ENCODE data around the gene EFCAB12.
A peak's percentile ranks its signal among the peaks of the same experiment; 100 is the strongest.
"Not testable (repeated sequence)": the region's sequence is repeated elsewhere in the genome, so short reads cannot be mapped to it uniquely, and the experiment has no call there.

EFCAB12 gene

DNA sequence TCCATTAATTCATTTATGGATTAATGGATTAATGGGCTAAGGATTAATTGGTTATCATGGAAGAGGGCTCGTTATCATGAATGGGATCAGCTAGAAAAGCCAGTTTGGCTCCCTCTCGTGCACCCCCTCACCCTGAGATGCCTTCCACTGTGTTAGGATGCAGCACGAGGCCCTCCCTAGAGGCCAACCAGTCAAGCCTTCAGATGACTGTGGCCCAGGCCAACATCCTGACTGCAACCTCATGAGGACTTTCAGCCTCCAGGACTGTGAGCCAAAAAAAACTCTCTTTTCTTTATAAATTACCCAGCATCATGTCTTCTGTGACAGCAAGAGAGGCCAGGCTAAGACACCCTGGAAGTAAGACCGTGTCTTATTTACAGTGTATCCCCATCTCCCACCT, 9.0 kb downstream of the EFCAB12 start:
- no peak for DNase-seq (ENCODE audit: low read depth)

DNA sequence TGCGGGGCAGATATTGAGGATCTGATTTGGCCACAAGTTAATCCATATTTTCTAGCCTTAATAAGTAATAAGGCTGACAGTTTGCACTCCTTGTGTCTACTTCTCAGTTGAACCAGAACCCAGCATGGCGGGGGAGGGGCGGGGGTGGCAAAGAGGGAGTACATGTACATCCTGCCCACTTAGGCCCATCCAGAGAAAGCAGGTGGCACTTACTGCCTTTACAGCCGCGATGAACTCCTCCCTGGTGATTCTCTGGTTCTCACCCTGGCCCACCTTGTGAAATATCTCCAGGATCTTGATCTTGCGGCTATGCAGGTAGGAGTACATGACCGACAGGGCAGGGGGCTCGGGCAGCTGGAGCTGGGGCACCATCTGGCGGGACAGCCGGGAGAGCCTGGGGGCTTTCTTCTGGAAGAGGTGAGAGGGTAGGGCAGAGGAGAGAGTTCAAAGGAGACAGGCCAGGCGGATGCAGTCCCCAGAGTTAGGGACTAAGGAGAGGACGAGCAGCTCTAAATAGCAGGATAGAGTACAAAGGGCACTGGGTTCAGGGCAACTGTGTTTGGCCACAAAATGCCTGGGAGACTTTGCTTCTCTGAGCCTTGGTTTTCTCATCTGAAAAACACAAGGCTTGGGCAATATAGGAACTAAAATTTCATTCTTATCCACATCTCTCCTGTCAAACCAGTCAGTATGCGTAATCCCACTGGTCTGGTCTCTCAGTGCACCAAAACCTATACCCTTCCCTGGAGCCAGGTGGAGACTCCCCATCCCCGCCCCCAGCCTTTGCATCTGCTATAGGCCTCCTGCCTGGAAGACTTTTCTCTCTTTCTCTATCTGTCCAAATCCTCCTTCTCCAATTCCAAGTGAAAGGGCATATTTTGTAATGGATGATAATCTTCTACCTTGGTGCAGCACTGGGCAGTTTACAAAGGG, 10.1 kb downstream of the EFCAB12 start:
- DNase-seq (ENCODE audit: low read depth): no peak

- DNase-seq (ENCODE audit: low read depth): no peak
These were observed 11.1 kb downstream of the EFCAB12 start for GRCh38 chr3:129417326-129417725.

GRCh38 chr3:129416415-129416814, 12.0 kb downstream of the EFCAB12 start:
- no peak for DNase-seq (ENCODE audit: low read depth)

- no peak for DNase-seq (ENCODE audit: low read depth)
These were observed 12.6 kb downstream of the EFCAB12 start for GRCh38 chr3:129415830-129416229.

GRCh38 chr3:129415378-129415777, 13.1 kb downstream of the EFCAB12 start:
- DNase-seq (ENCODE audit: low read depth): no peak

DNA sequence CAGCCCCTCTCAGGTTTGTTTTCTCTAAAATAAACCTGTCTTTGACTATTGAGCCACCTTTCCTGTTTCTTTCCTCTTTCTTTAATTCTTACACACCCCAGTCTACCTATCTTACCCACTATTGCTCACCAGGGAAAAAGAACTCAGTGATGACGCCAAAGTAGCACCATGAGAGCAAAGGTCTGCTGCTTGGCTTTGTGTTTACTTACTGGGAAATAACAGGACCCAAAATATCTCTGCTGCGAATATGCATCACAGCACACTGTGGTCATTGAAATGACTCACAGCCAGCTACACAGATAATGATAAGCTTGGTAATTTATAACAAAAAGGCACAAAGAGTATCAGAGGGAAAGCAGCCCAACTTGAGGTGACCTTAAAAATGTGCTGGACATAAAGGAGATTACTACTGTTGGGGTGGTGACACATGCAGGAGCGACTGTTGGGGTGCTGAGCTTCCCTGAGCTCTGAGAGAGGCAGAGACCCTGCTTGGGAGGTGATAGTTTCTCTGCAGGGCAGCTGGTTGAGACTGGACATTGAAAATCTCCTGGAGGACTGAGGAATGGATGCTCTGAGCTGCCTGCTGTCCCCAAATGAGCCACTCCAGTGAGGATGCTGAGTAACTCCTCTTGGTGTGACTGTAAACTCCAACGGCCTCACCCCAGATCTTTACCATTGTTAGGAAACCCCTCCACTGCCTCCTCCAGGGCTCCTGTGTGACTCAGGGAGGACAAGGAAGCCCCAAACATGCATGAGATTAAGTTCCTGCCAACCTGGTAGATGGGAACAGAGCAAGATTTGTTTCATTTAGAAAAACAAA, 14.5 kb downstream of the EFCAB12 start:
- peak; percentile 72 for DNase-seq (ENCODE audit: low read depth)

DNA sequence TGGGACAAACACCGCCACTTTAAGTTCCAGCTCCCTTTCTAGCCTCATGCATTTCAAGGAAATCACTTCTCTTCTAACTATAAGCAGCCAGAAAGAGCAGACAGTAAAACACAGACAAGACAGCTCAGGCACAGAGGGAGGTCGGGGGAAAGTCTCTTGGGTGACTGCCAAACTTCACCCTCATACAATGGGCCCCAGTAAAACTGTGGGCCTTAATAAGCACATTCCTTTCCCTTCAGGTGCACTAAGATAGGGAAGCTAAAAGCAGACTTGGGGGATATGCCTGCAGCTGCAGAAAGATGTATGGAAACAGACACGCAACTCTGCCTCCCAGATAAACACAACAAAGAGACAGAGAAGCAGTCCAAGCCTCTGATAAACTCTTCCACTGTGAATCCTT, 15.2 kb downstream of the EFCAB12 start:
- DNase-seq (ENCODE audit: low read depth): not testable (repeated sequence)

- no peak for DNase-seq (ENCODE audit: low read depth)
These were observed 15.8 kb downstream of the EFCAB12 start for GRCh38 chr3:129412542-129413198.

DNA sequence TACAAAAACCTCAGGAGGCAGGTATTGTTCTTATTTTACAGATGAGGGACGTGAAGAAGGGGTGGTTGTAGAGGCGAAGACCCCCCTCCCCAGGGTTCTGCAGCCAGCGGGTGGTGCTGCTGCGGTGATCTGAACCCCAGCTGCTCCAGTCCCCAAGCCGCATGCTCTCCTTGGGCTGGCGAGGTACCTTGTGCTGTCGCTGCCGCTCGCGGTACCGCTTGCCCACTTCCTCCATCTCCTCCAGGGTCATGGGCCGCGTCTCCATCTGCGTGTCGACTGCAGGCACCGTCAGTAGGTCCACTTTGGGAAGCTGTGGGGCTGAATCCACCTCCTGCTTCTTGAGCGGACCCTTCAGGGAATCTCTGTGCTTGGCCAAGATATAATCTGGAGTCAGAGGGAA, 17.5 kb downstream of the EFCAB12 start:
- no peak for DNase-seq (ENCODE audit: low read depth)

- DNase-seq (ENCODE audit: low read depth): no peak
These were observed 18.9 kb downstream of the EFCAB12 start for GRCh38 chr3:129409541-129409940.

GRCh38 chr3:129404610-129405009, 23.8 kb downstream of the EFCAB12 start:
- DNase-seq (ENCODE audit: low read depth): no peak

- DNase-seq (ENCODE audit: low read depth): no peak
These were observed 24.3 kb downstream of the EFCAB12 start for GRCh38 chr3:129404130-129404529.

DNA sequence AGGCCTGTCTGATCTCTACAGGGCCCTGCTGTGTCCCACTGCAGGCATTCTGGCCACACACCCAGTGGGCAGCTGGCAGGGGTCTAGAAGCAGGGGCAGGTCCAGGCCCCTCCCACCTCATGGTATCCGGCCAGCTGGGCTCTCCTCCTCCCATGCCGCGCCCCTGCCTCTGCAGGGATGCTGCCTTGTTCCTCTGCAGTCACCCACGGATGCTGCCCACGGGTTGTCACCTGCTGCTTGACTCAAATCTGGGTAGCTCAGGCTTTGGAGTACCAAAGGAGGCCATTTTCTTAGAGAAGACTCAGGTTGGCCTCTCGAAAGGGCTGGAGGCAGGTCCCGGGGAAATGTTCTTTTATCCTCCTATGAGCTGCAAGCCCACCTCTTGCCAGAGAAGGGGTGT, 25.0 kb downstream of the EFCAB12 start:
- no peak for DNase-seq (ENCODE audit: low read depth)

- no peak for DNase-seq (ENCODE audit: low read depth)
These were observed 25.8 kb downstream of the EFCAB12 start for GRCh38 chr3:129402616-129403015.

- DNase-seq (ENCODE audit: low read depth): no peak
These were observed 26.2 kb downstream of the EFCAB12 start for GRCh38 chr3:129402210-129402609.

- no peak for DNase-seq (ENCODE audit: low read depth)
These were observed 28.5 kb downstream of the EFCAB12 start for GRCh38 chr3:129399895-129400357.

DNA sequence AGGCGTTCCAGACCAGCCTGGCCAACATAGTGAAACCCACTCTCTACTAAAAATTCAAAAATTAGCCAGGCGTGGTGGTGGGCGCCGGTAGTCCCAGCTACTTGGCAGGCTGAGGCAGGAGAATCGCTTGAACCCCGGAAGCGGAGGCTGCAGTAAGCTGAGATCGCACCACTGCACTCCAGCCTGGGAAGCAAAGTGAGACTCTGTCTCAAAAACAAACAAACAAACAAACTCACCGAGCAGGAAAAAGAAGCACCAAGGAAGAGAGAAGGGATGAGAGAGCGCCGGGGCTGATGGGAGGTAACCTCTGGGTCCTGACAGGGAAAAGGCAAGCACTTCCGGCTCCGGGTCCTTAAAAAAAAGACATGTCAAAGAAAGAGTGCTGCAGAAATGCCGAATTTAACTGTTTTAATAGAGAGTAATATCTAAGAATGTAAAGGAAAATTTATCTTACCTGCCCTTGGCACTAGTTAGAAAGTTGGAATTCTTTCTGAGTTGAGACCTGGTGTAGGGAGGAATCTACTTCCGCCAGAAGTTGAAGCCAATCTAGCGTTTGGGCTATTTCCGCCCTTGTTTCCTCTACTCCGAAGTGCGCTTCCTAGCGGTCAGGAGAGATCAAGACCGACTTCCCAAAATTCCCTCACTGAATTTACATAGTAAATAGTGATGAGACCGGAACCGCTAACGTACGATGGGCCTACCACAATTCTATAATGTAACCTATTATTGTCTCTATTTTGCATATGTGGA, 29.1 kb downstream of the EFCAB12 start:
- peak; percentile 95 for DNase-seq (ENCODE audit: low read depth)

- no peak for DNase-seq (ENCODE audit: low read depth)
These were observed 29.7 kb downstream of the EFCAB12 start for GRCh38 chr3:129398803-129399144.

GRCh38 chr3:129393760-129394564, 34.5 kb downstream of the EFCAB12 start:
- not testable (repeated sequence) for DNase-seq (ENCODE audit: low read depth)

DNA sequence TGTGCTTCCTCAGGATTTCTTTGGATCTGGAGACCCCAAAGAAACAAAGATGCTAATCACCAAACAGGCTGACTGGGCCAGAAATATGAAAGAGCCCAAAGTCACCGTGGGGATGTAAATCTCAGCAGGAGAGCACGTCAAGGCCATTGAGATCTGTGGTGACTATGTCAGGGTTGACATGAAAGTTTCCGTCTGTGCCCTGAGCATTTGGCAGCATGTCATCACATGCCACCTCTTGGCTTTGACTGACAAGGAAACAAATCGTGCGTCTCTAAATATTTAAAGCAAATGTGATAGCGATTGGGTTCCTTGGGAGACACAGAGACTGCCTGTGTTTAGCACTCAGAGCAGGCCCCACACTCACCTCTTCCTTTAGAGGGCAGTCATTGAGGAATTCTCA, 35.2 kb downstream of the EFCAB12 start:
- DNase-seq (ENCODE audit: low read depth): no peak
